ENCODE data around the gene VPS13D. TPM values are rescaled to one million over a fixed set of nuclear protein-coding genes. Genes with fewer than 3 reads are reported as not detected.
A peak's percentile ranks its signal among the peaks of the same experiment; 100 is the strongest.

The VPS13D gene
- total RNA-seq, 1 experiment from 2014 or later = 31.6 TPM

DNA sequence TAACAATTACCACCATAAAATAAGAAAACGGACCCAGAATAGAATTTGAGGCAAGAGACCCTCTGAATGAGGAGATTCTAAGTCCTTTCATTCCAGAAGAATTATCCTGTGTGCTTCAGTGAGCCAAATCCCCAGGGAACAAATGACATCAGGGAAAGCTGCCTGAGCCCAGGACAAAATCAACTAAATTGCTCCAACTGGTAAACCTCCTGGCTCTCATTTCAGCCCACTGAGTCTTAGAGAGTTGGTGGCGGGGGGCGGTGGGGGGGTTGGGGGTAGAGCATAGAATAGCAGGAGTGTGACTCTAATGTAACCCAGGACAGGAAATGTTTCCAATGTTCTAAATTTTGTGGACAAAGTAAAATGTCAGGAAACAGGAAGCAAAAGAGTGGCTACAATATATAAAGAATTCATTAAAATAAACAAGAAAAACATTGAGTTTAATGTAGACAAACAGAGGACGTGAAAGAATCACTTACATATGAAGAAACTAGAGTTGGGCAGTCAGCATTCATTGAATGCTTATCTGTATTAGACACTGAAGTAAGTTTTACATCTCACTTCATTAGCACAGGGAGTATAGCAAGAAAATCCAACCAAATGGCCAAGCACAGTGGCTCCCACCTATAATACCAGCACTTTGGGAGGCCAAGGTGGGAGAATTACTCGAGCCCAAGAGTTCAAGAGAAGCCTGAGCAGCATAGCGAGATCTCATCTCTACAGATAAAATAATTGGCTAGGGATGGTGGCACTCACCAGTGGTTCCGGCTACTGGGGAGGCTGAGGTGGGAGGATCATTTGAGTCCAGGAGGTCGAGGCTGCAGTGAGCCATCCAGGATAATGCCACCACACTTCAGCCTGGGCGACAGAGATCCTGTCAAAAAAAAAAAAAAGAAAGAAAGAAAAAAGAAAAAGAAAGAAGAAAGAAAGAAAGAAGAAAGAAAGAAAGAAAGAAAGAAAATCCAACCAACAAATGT is 313.1 kb downstream of the VPS13D start:
- Histone ChIP-seq H3K9me2 (ENCODE audit: insufficient read depth) (no peaks in the 10 kb centered on the region), H2AFZ (ENCODE audit: low read depth, low read length, poor library complexity, severe bottlenecking) (no peak overlapping the region), H3K4me3 (replicated peaks in 1 of 2; ENCODE audit: low read depth in 1 of 2, low read length in 2 of 2) (no peak overlapping the region), H3K4me1 (ENCODE audit: control insufficient read depth in 1 of 2, insufficient read depth in 2 of 2, low read length in 2 of 2) (peaks cover 27 to 57% of the 10 kb centered on the region in 2 experiments), H3K36me3 (ENCODE audit: control insufficient read depth in 1 of 2, insufficient read depth in 2 of 2, low read length in 2 of 2) (no peaks in the 10 kb centered on the region), H3K27ac (ENCODE audit: low read depth, low read length) (no peak overlapping the region), H3K79me2 (ENCODE audit: insufficient read depth, low read length) (no peaks in the 10 kb centered on the region), H3K27me3 (ENCODE audit: insufficient read depth, low read length) (no peaks in the 10 kb centered on the region), H3K9ac (ENCODE audit: low read length) (no peak overlapping the region), H4K20me1 (ENCODE audit: insufficient read depth) (no peaks in the 10 kb centered on the region), H3K9me3 (ENCODE audit: control insufficient read depth in 1 of 2, insufficient read depth in 1 of 2, low read depth in 1 of 2, low read length in 2 of 2) (no peaks in the 10 kb centered on the region), H3K4me2 (ENCODE audit: low read length) (peak overlapping the region; percentile 80; the same call in 1 of the 2 replicates)
- no TSS peak for BruUV-seq (replicated peaks)
- no peak for ATAC-seq
- ChIA-PET CTCF (no interaction called here), RAD21 (ENCODE audit: low non-redundant PET in 1 of 2, low total read pairs in 2 of 2, uncharacterized antibody in 2 of 2, unreplicated experiment in 2 of 2) (no interaction called here), POLR2A (no interaction called here)
- intact Hi-C loops (cut with micrococcal nuclease) = loop anchor here (5.0 to 10.0 kb wide), 2 partner anchors 111 to 138 kb away; no protein-coding TSS in a partner anchor
- TF ChIP-seq SIN3A (IDR thresholded peaks at IDR 0.05; ENCODE audit: low read depth) = no peak
- no peak for TF ChIP-seq SP1 (IDR thresholded peaks at IDR 0.05; ENCODE audit: low read depth)
- TF ChIP-seq, protein P1, sequence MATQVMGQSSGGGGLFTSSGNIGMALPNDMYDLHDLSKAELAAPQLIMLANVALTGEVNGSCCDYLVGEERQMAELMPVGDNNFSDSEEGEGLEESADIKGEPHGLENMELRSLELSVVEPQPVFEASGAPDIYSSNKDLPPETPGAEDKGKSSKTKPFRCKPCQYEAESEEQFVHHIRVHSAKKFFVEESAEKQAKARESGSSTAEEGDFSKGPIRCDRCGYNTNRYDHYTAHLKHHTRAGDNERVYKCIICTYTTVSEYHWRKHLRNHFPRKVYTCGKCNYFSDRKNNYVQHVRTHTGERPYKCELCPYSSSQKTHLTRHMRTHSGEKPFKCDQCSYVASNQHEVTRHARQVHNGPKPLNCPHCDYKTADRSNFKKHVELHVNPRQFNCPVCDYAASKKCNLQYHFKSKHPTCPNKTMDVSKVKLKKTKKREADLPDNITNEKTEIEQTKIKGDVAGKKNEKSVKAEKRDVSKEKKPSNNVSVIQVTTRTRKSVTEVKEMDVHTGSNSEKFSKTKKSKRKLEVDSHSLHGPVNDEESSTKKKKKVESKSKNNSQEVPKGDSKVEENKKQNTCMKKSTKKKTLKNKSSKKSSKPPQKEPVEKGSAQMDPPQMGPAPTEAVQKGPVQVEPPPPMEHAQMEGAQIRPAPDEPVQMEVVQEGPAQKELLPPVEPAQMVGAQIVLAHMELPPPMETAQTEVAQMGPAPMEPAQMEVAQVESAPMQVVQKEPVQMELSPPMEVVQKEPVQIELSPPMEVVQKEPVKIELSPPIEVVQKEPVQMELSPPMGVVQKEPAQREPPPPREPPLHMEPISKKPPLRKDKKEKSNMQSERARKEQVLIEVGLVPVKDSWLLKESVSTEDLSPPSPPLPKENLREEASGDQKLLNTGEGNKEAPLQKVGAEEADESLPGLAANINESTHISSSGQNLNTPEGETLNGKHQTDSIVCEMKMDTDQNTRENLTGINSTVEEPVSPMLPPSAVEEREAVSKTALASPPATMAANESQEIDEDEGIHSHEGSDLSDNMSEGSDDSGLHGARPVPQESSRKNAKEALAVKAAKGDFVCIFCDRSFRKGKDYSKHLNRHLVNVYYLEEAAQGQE (IDR thresholded peaks at IDR 0.05; ENCODE audit: low read depth) = no peak
- no peak for TF ChIP-seq EGR1 (IDR thresholded peaks at IDR 0.05; ENCODE audit: low read depth)
- no peak for TF ChIP-seq SRF (IDR thresholded peaks at IDR 0.05; ENCODE audit: low read depth)
- TF ChIP-seq POLR2A (IDR thresholded peaks at IDR 0.05; ENCODE audit: borderline replicate concordance, extremely low read depth, insufficient read depth, insufficient read length) = no peak
- TF ChIP-seq ZNF274 (IDR thresholded peaks at IDR 0.05; ENCODE audit: low read depth, low read length) = no peak
- TF ChIP-seq, protein P2, sequence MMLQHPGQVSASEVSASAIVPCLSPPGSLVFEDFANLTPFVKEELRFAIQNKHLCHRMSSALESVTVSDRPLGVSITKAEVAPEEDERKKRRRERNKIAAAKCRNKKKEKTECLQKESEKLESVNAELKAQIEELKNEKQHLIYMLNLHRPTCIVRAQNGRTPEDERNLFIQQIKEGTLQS (IDR thresholded peaks at IDR 0.05) = no peak
- TF ChIP-seq EZH2phosphoT487 (IDR thresholded peaks at IDR 0.05; ENCODE audit: borderline replicate concordance) = no peak
- TF ChIP-seq POLR2AphosphoS5 (IDR thresholded peaks at IDR 0.05; ENCODE audit: low read depth, low read length) = no peak
- no peak for TF ChIP-seq ZFX (IDR thresholded peaks at IDR 0.05)
- DNase-seq (ENCODE audit: low read depth, low spot score) = no peak

All from HCT116 (cell line).